ENCODE results near the gene DKKL1. TPM values are rescaled to one million over a fixed set of nuclear protein-coding genes. Genes with fewer than 3 reads are reported as not detected.
"Not testable (repeated sequence)": the region's sequence is repeated elsewhere in the genome, so short reads cannot be mapped to it uniquely, and the experiment has no call there.

DKKL1 gene
- 6.2 and 7.3 TPM in 2 replicates for total RNA-seq (2014; rRNA removed; shearing (Covaris generic))

DNA sequence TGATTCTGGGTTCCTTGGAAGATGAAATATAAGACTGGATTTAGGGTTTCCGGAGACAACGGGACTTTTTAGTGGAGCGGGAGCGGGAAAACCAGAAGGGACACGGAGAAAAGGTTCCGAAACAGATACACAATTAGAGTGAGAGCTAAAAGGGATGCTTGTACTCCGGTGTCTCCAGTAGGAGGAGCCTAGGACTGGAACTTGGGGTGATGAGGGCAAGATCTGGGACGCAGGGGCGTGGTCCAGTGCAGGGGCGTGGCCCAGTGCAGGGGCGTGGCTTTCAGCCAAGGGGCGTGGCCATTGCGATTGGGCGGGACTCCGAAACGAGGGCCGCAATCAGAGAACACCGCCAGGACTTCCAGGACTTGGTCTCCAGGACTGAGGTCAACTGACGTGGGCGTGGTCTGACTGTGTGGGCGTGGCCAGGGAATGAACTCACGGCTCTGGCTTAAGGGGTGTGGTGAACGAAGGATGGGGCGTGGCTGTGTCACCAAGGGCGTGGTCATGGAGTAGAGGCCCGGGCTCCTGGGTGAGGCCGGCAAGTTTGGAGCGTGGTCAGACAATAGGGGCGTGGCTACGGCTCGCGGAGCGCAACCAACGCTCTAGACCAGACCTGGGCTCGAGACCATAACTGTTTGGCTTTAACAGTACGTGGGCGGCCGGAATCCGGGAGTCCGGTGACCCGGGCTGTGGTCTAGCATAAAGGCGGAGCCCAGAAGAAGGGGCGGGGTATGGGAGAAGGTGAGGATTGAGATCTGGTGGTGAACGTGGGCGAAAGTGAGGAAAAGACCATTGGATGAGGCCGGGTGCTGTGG is at the start of gene DKKL1:
Gene DKKL1 (plus strand): TSS at position 610 of the 815 bp plus-strand sequence. CDS start 122 bp downstream, at position 732.
- in situ Hi-C loops (cut with HindIII; ENCODE audit: low sequenced_read_pairs), result no loop called here
- peak; percentile 77 for DNase-seq (ENCODE audit: low spot score)

DNA sequence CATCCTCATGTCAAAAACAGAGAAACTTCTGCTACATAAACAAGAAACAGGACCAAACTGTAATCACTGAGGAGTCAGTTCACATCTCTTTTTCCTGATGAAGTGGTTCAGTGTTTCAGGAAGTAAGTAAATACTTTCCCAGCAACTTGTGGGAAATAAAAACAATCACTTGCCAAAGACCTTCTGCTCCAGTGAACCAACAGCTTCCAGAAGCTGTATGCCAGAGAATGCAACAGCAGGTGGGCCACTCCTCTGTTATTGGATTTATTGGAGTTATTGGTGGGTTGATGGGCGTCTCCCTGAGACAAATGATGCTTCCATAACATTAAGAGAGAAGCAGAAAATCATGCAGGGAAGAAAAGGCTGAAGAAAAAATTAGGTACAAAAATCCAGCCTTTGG is 48.6 kb upstream of the DKKL1 start:
- DNase-seq (ENCODE audit: low spot score), result no peak
- in situ Hi-C loops (cut with HindIII; ENCODE audit: low sequenced_read_pairs), result no loop called here

GRCh38 chr19:49316284-49316683 is 47.4 kb upstream of the DKKL1 start:
- in situ Hi-C loops (cut with HindIII; ENCODE audit: low sequenced_read_pairs), result no loop called here
- DNase-seq (ENCODE audit: low spot score), result no peak

GRCh38 chr19:49318296-49318695 is 45.4 kb upstream of the DKKL1 start:
- in situ Hi-C loops (cut with HindIII; ENCODE audit: low sequenced_read_pairs), result no loop called here
- DNase-seq (ENCODE audit: low spot score), result no peak

DNA sequence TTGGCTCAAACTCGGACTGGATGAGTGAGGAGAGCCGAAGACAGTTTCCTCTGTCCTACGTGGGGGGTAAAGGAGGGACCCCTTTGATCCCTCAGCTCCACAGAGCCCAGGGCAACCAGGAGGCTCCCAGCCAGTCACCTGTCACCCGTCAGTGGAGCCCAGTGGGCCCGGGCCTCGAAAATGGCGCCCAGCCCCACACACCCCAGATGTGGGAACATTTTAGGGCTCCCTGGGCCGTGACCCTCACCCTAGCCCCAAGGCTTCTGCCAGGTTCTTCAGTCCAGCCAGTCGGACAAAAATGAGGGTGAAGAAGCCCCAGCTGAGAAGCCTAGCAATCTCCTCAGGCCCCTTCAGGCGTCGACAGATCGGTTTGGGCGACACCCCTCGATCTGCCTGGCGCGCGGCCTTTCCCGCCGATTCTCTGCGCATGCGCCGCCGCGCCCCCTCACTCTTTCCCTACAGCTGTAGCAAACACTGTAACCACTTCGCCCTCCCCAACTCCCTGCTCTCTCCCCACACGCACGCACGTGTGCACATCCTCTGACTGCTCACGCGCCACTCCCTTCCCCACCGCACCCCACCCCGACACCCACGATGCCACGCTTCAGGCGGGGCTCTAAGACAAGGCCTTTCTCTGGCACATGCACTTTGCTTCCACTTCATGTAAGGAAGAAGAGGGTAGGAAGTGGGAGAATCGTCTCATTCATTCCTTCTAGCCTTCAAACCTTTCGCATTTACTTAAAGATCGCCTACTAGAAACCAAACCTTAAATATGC is 38.7 kb upstream of the DKKL1 start, which contains the start of gene SLC6A16:
Gene SLC6A16 (minus strand): TSS at position 391 of the 776 bp plus-strand sequence. CDS start 13,844 bp downstream, outside the sequence.
- in situ Hi-C loops (cut with HindIII; ENCODE audit: low sequenced_read_pairs), result loop anchor here (10.0 kb wide), 1 partner anchor 60 kb away; no protein-coding TSS in a partner anchor
- no peak for DNase-seq (ENCODE audit: low spot score)

DNA sequence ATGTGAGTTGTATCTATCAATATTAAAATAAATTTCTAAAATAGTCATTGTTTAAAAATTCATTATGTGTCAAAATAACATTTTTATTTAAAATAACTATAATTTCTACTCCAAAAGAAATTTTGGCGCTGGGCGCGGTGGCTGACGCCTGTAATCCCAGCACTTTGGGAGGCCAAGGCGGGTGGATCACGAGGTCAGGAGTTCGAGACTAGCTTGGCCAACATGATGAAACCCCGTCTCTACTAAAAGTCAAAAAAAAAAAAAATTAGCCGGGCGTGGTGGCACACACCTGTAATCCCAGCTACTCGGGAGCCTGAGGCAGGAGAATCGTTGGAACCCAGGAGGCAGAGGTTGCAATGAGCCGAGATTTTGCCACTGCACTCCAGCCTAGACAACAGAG is 37.9 kb upstream of the DKKL1 start:
- DNase-seq (ENCODE audit: low spot score), result not testable (repeated sequence)
- in situ Hi-C loops (cut with HindIII; ENCODE audit: low sequenced_read_pairs), result loop anchor here (10.0 kb wide), 1 partner anchor 61 kb away; no protein-coding TSS in a partner anchor

- no peak for DNase-seq (ENCODE audit: low spot score)
- in situ Hi-C loops (cut with HindIII; ENCODE audit: low sequenced_read_pairs), result loop anchor here (10.0 kb wide), 1 partner anchor 61 kb away; no protein-coding TSS in a partner anchor
Observed at GRCh38 chr19:49326165-49326704, 37.4 kb upstream of the DKKL1 start.

DNA sequence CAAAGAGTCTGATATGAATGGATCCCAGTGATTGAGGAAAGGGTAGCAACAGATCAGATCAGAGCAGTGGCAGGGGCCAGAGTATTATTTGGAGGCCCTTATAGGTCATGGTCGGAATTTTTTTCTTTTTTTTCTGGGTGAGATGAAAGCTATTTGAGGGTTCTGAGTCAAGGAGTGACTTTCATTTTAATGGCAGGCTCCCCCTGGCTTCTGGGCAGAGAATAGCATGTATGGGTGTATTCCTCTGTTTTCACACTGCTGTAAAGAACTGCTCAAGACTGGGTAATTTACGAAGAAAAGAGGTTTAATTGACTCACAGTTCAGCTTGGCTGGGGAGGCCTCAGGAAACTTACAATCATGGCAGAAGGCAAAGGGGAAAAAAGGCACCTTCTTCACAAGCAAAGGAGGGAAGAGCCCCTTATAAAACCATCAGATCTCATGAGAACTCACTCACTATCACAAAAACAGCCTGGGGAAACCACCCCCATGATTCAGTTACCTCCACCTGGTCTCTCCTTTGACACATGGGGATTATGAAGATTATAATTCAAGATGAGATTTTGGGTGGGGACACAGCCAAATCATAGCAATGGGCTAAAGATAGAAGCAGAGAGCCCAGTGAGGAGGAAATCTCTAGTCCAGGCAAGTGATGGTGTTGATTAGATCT is 35.7 kb upstream of the DKKL1 start:
- in situ Hi-C loops (cut with HindIII; ENCODE audit: low sequenced_read_pairs), result loop anchor here (10.0 kb wide), 1 partner anchor 63 kb away; no protein-coding TSS in a partner anchor
- no peak for DNase-seq (ENCODE audit: low spot score)

GRCh38 chr19:49328741-49329140 is 34.9 kb upstream of the DKKL1 start:
- DNase-seq (ENCODE audit: low spot score), result no peak
- in situ Hi-C loops (cut with HindIII; ENCODE audit: low sequenced_read_pairs), result loop anchor here (10.0 kb wide), 1 partner anchor 64 kb away; no protein-coding TSS in a partner anchor

DNA sequence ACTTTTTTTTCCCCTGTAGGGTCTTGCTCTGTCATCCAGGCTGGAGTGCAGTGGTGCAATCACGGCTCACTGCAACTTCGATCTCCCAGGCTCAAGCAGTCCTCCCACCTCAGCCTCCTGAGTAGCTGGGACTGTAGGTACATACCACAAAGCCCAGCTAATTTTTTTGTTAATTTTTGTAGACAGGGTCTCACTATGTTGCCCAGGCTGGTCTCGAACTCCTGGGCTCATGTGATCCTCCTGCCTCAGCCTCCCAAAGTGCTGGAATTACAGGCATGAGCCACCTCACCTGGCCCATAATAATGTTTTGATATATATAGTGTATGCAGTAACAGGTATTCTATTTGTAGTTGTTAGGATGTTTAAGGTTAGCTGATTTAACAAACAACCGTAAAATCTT is 32.5 kb upstream of the DKKL1 start:
- in situ Hi-C loops (cut with HindIII; ENCODE audit: low sequenced_read_pairs); DNase-seq (ENCODE audit: low spot score): not testable (repeated sequence)

DNA sequence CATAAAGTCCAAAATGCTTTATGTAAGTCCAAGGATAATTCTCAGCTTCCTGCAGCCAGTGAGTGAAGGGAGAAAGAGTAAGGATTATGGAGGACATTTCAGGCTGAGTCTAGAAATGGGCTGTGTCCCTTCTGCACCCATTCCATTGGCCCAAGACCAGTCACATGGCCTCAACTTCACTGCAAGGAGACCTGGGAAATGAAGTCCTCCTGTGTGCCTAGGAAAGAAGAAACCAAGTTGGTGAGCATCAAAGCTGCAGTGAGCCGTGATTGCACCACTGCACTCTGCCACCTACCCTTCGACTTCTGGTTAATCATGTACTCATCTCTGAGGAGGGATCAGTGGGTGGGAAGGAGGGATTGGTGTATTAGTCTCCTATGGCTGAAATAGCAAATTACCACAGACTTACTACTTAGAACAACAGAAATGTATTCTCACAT is 32.0 kb upstream of the DKKL1 start:
- in situ Hi-C loops (cut with HindIII; ENCODE audit: low sequenced_read_pairs), result no loop called here
- peak; percentile 55 for DNase-seq (ENCODE audit: low spot score)

DNA sequence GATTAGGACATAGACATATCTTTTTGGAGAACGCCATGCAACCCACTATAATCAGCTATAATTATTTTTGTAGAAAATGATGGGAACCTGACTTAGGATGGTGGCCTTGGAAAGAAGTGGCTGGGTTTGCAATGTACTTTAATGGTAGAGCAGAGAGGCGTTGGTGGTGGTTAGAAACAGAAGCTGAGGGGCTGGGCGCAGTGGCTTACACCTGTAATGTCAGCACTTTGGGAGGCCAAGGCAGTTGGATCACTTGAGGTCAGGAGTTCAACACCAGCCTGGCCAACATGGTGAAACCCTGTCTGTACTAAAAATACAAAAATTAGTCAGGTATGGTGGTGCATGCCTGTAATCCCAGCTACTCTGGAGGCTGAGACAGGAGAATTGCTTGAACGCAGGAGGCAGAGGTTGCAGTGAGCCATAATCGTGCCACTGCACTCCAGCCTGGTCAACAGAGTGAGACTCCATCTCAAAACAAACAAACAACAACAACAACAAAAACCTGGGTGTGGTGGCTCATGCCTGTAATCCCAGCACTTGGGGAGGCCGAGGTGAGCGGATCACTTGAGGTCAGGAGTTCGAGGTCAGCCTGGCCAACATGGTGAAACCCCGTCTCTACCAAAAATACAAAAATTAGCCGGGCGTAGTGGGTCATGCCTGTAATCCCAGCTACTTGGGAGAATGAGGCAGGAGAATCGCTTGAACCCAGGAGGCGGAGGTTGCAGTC is 30.8 kb upstream of the DKKL1 start:
- DNase-seq (ENCODE audit: low spot score); in situ Hi-C loops (cut with HindIII; ENCODE audit: low sequenced_read_pairs): not testable (repeated sequence)

DNA sequence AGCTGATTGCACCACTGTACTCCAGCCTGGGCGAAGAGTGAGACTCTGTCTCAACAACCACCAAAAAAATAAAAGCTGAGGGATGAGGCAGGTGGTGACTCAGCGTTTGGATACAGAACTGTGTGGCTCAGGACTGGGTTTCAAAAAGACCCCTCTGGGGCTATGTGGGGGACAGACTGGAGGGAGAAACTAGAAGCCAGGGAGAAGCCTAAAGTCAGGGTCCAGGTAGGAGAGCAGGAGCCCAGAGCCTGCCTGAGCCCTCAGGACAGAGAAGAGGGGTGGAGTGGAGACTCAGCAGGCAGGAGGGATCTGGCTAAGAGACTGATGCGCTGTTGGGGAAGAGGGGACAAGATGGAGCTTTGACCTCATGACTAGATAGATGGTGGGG is 30.3 kb upstream of the DKKL1 start:
- DNase-seq (ENCODE audit: low spot score), result no peak
- in situ Hi-C loops (cut with HindIII; ENCODE audit: low sequenced_read_pairs), result no loop called here

- no peak for DNase-seq (ENCODE audit: low spot score)
- in situ Hi-C loops (cut with HindIII; ENCODE audit: low sequenced_read_pairs), result no loop called here
Observed at GRCh38 chr19:49333811-49334288, 29.8 kb upstream of the DKKL1 start.

DNA sequence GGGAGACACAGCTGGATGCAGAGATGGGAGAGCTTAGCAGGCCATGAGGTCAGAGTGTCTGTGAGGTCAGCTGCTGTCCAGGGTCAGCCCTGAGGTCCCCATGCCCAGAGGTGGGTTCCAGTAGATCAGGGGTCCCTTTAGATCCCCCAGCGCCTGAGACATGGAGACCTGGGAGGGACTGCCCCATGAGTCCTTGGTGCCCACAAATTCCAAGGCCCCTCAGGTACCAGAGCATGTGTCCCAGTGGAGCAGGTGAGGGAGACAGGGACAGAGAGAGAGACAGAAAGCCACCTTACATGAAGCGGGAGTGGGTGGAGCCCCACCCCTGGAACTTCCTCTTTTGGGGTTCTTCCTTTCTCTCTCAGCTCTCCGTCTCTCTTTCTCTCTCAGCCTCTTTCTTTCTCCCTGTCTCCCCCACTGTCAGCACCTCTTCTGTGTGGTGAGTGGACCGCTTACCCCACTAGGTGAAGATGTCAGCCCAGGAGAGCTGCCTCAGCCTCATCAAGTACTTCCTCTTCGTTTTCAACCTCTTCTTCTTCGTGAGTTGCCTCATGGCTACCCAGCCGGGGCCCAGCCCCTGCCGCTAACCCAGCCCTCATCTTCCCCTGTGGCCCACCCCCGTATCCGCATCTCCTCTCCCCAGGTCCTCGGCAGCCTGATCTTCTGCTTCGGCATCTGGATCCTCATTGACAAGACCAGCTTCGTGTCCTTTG is 28.4 kb upstream of the DKKL1 start, which contains the start of gene CD37:
Gene CD37 (plus strand): TSS at position 336 of the 713 bp plus-strand sequence. CDS start 135 bp downstream, at position 471.
- no peak for DNase-seq (ENCODE audit: low spot score)
- in situ Hi-C loops (cut with HindIII; ENCODE audit: low sequenced_read_pairs), result no loop called here

DNA sequence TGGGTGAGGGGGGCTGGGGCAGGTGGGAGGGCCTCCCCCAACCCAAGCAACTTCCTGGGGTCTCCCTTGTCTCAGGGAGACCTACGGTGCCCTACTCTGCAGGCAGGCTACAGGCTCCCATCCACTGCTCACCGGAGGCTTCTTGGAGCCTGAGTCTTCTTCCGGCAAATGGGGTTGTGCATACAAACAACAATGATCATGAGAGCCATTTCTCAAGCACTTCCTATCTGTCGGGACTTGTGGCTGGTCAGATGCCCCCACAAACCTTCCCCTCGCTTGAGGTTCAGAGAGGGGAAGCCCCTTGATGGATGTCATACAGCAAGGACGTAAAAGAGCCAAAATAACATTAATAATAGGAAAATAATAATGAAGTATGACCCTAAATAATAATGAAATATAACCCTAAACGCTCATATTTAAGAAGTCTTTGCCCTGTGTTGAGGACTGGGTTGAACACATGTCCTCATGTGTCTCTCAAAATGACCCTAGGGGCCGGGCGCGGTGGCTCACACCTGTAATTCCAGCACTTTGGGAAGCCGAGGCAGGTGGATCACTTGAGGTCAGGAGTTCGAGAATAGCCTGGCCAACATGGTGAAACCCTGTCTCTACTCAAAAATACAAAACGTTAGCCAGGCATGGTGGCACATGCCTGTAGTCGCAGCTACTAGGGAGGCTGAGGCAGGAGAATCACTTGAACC is 27.7 kb upstream of the DKKL1 start:
- in situ Hi-C loops (cut with HindIII; ENCODE audit: low sequenced_read_pairs), result no loop called here
- no peak for DNase-seq (ENCODE audit: low spot score)
